A673 (cell line): Measurements from ENCODE around the gene MFF. TPM values are rescaled to one million over a fixed set of nuclear protein-coding genes. Genes with fewer than 3 reads are reported as not detected.

Experiments
- BruUV-seq: library from RNA; stranded (reverse); fragments of 400-500 nt; replicated peaks from 2 replicates; lab custom pipeline; 2021; lab: Mats Ljungman, UMichigan
- CTCF ChIA-PET: fragments of 300-600 bp; sonication (Branson Sonifier 250); formaldehyde crosslinking; loops from one replicate; lab custom pipeline; 2022; ENCODE audit warnings: antibody characterized with exemption; lab: Charles Lee
- POLR2A ChIA-PET: fragments of 300-600 bp; sonication (Branson Sonifier 250); formaldehyde crosslinking; loops from one replicate; lab custom pipeline; 2022; ENCODE audit warnings: antibody characterized with exemption; ENCODE audit not compliant: low non-redundant PET; lab: Charles Lee
- DNase-seq: peaks from one replicate; pipeline ENCODE4 v3.0.0-alpha.2; 2015; ENCODE audit warnings: low spot score
- H3K27ac ChIP-seq: fragments of 200-600 bp; sonication (generic); 2 replicates; pipeline ENCODE4 v1.5.1; 2016; ENCODE audit warnings: mixed run types, low read depth, mild to moderate bottlenecking, mixed read lengths, antibody characterized with exemption, low read length; ENCODE audit not compliant: poor library complexity, severe bottlenecking
- H3K27me3 ChIP-seq: fragments of 200-600 bp; sonication (generic); replicated peaks from 2 replicates; pipeline ENCODE4 v1.6.1; 2017; ENCODE audit warnings: mixed run types, low read depth, mild to moderate bottlenecking, mixed read lengths, antibody characterized with exemption, low read length; ENCODE audit not compliant: insufficient read depth, poor library complexity
- H3K36me3 ChIP-seq: fragments of 200-600 bp; sonication (generic); 2 replicates; pipeline ENCODE4 v1.6.1; 2016; ENCODE audit warnings: mixed run types, mild to moderate bottlenecking, mixed read lengths, antibody characterized with exemption, low read length; ENCODE audit not compliant: insufficient read depth, poor library complexity, severe bottlenecking
- H3K4me1 ChIP-seq: fragments of 200-600 bp; sonication (generic); 2 replicates; pipeline ENCODE4 v1.6.1; 2017; ENCODE audit warnings: mixed run types, mild to moderate bottlenecking, mixed read lengths, antibody characterized with exemption, low read length; ENCODE audit not compliant: insufficient read depth, poor library complexity, severe bottlenecking
- H3K4me3 ChIP-seq: fragments of 200-600 bp; sonication (generic); 2 replicates; pipeline ENCODE4 v1.5.1; 2016; ENCODE audit warnings: low read depth, mixed run types, mild to moderate bottlenecking, mixed read lengths, low read length; ENCODE audit not compliant: poor library complexity, severe bottlenecking
- H3K9me3 ChIP-seq: fragments of 200-600 bp; sonication (generic); 2 replicates; pipeline ENCODE4 v1.6.1; 2016; ENCODE audit warnings: mixed run types, low read depth, mild to moderate bottlenecking, mixed read lengths, antibody characterized with exemption, low read length; ENCODE audit not compliant: poor library complexity, severe bottlenecking
- CTCF ChIP-seq: fragments of 300-800, 200-600 bp; sonication (generic); conservative IDR thresholded peaks from 2 replicates; pipeline ENCODE4 v1.5.1; 2017; ENCODE audit warnings: low read depth, mild to moderate bottlenecking, antibody characterized with exemption, low read length, moderate library complexity, mixed read lengths
- EZH2 ChIP-seq: fragments of 200-600 bp; sonication (generic); IDR thresholded peaks from 2 replicates; pipeline ENCODE4 v1.6.1; 2017; ENCODE audit warnings: borderline replicate concordance, low read depth, mild to moderate bottlenecking, mixed read lengths, antibody characterized with exemption, low read length; ENCODE audit not compliant: poor library complexity, severe bottlenecking
- intact Hi-C: fragments of 100-400 bp; cut with micrococcal nuclease; formaldehyde crosslinking; loops from one replicate; pipeline ENCODE4 v1.10.0; 2022; ENCODE audit not compliant: unreplicated experiment
- total RNA-seq: library from RNA; stranded (reverse); gene quantifications from 2 replicates; pipeline ENCODE4 v1.2.3, GENCODE V29; 2021

The MFF gene
- total RNA-seq, 1 experiment from 2014 or later: 113 TPM

DNA sequence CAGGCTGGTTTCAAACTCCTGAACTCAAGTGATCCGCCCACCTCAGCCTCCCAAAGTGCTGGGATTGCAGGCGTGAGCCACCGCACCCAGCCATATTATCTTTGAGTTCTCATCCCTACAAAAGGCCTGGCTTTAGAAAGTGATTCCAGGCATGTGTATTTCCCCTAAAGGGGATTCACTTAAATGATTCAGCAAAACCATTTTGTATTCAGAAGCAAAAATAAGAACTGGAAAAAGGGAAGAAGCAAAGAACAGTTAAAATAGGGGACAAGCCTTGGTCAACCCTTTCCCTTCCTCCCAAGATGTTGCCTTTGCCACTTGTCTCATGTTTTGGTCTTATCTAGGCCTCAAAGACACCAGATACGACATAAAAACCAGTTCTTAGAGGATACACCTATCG is 43.5 kb downstream of the MFF start:
- H3K36me3 ChIP-seq: no peaks in the 10 kb centered on the region

GRCh38 chr2:227370092-227370491 is 45.0 kb downstream of the MFF start:
- Histone ChIP-seq H3K27me3 (no peaks in the 10 kb centered on the region), H3K27ac (no peak overlapping the region), H3K36me3 (no peaks in the 10 kb centered on the region), H3K4me1 (peaks cover 66% of the 10 kb centered on the region), H3K4me3 (no peak overlapping the region), H3K9me3 (no peaks in the 10 kb centered on the region)
- no peak for DNase-seq
- ChIA-PET POLR2A (no interaction called here), CTCF (no interaction called here)
- BruUV-seq: no TSS peak
- no peak for TF ChIP-seq CTCF
- no peak for TF ChIP-seq EZH2
- intact Hi-C loops: no loop called here

More for the DNA sequence above, 43.5 kb downstream of the MFF start:
- Histone ChIP-seq H3K4me3 (no peak overlapping the region), H3K4me1 (peaks cover 66% of the 10 kb centered on the region), H3K27me3 (no peaks in the 10 kb centered on the region), H3K27ac (peak overlapping the region; percentile 19), H3K9me3 (no peaks in the 10 kb centered on the region)
- BruUV-seq: no TSS peak
- TF ChIP-seq EZH2 (no peak), CTCF (no peak)
- intact Hi-C loops: no loop called here
- ChIA-PET CTCF (no interaction called here), POLR2A (no interaction called here)
- no peak for DNase-seq

DNA sequence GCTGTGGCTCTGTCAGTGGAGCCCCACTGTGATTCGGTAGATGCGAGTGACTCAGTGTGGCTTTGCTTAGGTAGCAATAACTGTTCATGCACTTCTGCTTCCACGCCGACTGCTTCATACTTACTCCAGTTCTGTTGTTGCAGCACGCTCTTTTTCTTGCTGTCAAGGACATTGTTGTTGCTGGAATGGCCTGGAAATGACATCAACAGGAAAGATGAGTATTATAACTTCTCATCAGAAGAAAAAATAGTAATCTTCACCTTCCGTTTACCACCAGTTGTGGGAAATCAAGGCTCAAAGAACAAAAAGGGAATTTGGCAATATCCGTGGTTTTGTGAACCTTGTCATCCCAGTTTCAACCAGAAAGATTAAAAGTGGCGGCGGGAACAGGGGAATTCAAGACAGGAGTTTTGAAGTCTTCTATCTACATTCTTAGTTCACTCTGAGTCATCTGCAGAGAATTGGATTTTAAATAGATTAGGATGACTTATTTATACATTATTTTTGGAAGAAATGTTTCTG is 45.8 kb downstream of the MFF start:
- intact Hi-C loops: no loop called here
- Histone ChIP-seq H3K36me3 (no peaks in the 10 kb centered on the region), H3K27me3 (no peaks in the 10 kb centered on the region), H3K4me1 (peaks cover 67% of the 10 kb centered on the region), H3K9me3 (no peaks in the 10 kb centered on the region), H3K27ac (peak overlapping the region; percentile 71), H3K4me3 (no peak overlapping the region)
- BruUV-seq: no TSS peak
- peak; percentile 61 for DNase-seq
- ChIA-PET POLR2A (no interaction called here), CTCF (no interaction called here)
- TF ChIP-seq EZH2 (no peak), CTCF (no peak)
